Mesodermal cell (in vitro differentiated cells): ENCODE measurements around the gene MTOR.
A peak's percentile ranks its signal among the peaks of the same experiment; 100 is the strongest.
"Not testable (repeated sequence)": the region's sequence is repeated elsewhere in the genome, so short reads cannot be mapped to it uniquely, and the experiment has no call there.

Source experiments
- H3K27ac ChIP-seq: 2 replicates; pipeline ENCODE4 v1.7.0; 2013; ENCODE audit warnings: mild to moderate bottlenecking, low read depth, low read length, moderate library complexity; ENCODE audit not compliant: severe bottlenecking
- H3K36me3 ChIP-seq: 2 replicates; pipeline ENCODE4 v1.7.1; 2013; ENCODE audit warnings: mild to moderate bottlenecking, low read length, moderate library complexity; ENCODE audit not compliant: control insufficient read depth, insufficient read depth
- H3K4me1 ChIP-seq: one replicate; pipeline ENCODE4 v1.7.1; 2013; ENCODE audit warnings: mild to moderate bottlenecking, low read length; ENCODE audit not compliant: insufficient read depth, control insufficient read depth, poor library complexity, severe bottlenecking
- H3K4me3 ChIP-seq: 2 replicates; pipeline ENCODE4 v1.7.0; 2013; ENCODE audit warnings: low read length, control low read depth, mild to moderate bottlenecking; ENCODE audit not compliant: insufficient read depth, poor library complexity, severe bottlenecking; ENCODE audit errors: extremely low read depth
- H3K9me3 ChIP-seq: 2 replicates; pipeline ENCODE4 v1.7.1; 2013; ENCODE audit warnings: mild to moderate bottlenecking, low read length, moderate library complexity; ENCODE audit not compliant: control insufficient read depth
- WGBS, 2 experiments: methylation state at CpG; one replicate each; pipeline ENCODE4 v1.1.5; 2013; ENCODE audit warnings: missing lambda C conversion rate in 2 of 2; ENCODE audit not compliant: insufficient coverage in 2 of 2; 5-methylcytosine and 5-hydroxymethylcytosine counted together

MTOR gene

GRCh38 chr1:11109047-11109760 is 153.1 kb downstream of the MTOR start:
- H3K27ac ChIP-seq, result no peak overlapping the region
- H3K36me3 ChIP-seq, result peaks cover 78% of the 10 kb centered on the region
- no peak overlapping the region for H3K4me3 ChIP-seq
- whole genome bisulfite sequencing, 2 experiments, result 92 to 93% methylated on average over 5 of the region's 7 CpGs
- H3K4me1 ChIP-seq, result no peaks in the 10 kb centered on the region
- H3K9me3 ChIP-seq, result no peaks in the 10 kb centered on the region

DNA sequence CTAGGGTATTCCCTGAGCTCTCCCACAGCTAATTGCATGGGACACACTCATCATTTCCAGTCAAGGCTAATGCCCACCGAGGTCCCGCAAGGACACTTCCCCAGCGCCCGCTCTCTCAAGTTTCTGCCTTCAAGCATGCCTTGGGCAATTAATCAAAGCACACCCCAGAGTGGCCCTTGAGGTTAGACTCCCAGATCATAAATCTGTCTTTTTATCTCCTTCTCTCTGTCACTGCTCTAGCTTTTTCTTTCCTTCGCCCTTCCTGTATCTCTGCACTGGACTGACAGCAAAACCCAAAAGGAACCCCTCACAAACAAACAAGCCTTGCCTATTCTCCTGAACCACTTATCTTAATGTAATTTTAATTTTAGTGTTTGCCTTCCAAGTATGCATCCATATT is 154.8 kb downstream of the MTOR start:
- Histone ChIP-seq H3K36me3 (peaks cover 62% of the 10 kb centered on the region), H3K4me3 (no peak overlapping the region), H3K27ac (no peak overlapping the region), H3K9me3 (no peaks in the 10 kb centered on the region), H3K4me1 (no peaks in the 10 kb centered on the region)
- WGBS, 2 experiments, result 100% methylated on average over 4 of the region's 5 CpGs

DNA sequence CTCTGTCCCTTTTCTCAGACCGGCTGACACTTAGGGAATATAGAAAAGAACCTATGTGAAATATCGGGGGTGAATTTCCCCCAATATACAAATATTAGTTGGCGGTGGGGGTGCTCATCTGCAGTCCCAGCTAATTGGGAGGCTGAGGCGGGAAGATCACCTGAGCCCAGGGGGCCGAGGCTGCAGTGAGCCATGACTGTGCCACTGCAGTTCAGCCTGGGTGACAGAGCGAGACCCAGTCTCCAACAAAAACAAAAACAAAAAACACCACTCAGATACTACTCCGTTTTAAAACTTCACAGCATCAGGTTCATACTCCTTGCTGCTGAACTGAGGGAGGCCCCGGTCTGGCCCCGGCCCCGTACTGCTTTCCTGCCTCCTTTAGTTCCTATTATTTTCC is 156.8 kb downstream of the MTOR start:
- Histone ChIP-seq H3K27ac (no peak overlapping the region), H3K36me3 (peaks cover 43% of the 10 kb centered on the region), H3K9me3 (no peaks in the 10 kb centered on the region), H3K4me1 (no peaks in the 10 kb centered on the region), H3K4me3 (no peak overlapping the region)
- WGBS, 2 experiments, result 90 to 92% methylated on average over 5 to 6 of the region's 10 CpGs

- Histone ChIP-seq H3K4me1 (no peaks in the 10 kb centered on the region), H3K27ac (no peak overlapping the region), H3K36me3 (peaks cover 26% of the 10 kb centered on the region), H3K4me3 (no peak overlapping the region), H3K9me3 (no peaks in the 10 kb centered on the region)
- 94 to 95% methylated on average over 6 of the region's 6 CpGs for WGBS, 2 experiments
These were observed 161.0 kb downstream of the MTOR start for GRCh38 chr1:11101347-11101746.

GRCh38 chr1:11100806-11101205 is 161.5 kb downstream of the MTOR start:
- 95% methylated on average over 15 to 17 of the region's 17 CpGs for WGBS, 2 experiments

DNA sequence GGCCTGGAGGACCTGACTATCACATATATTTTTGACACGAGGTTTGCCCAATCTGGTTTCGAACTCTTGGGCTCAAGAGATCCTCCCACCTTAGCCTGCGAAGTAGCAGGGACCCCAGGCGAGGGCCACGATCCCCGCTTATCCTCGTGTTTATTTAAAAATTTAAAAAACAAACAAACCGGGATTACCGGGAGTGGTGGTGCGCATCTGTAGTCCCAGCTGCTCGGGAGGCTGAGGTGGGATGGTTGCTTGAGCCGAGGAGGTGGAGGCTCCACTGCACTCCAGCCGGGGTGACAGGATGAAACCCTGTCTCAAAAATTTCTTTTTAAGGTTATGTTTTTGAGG is 162.2 kb downstream of the MTOR start:
- Histone ChIP-seq H3K4me1 (no peaks in the 10 kb centered on the region), H3K4me3 (peak overlapping the region; percentile 87), H3K36me3 (peaks cover 29% of the 10 kb centered on the region), H3K9me3 (no peaks in the 10 kb centered on the region), H3K27ac (no peak overlapping the region)
- 85 to 87% methylated on average over 11 to 13 of the region's 13 CpGs for WGBS, 2 experiments

More at GRCh38 chr1:11100806-11101205, 161.5 kb downstream of the MTOR start:
- not testable (repeated sequence) for H3K4me3 ChIP-seq, H3K4me1 ChIP-seq, H3K27ac ChIP-seq, H3K9me3 ChIP-seq
- peaks cover 26% of the 10 kb centered on the region for H3K36me3 ChIP-seq

- Histone ChIP-seq H3K4me3 (peak within 1 kb of the TSS; percentile 87), H3K27ac (peak within 1 kb of the TSS; percentile 85), H3K9me3 (no peaks in the 10 kb centered on the region), H3K36me3 (peaks cover 35% of the 10 kb centered on the region), H3K4me1 (no peaks in the 10 kb centered on the region)
- WGBS, 2 experiments, result 0 to 1% methylated on average over 71 to 72 of the region's 78 CpGs
These were observed 162.8 kb downstream of the MTOR start, which contains the start of gene EXOSC10 for GRCh38 chr1:11099310-11100148. Gene EXOSC10, minus strand, starts transcription at chr1:11099869. Its CDS starts 38 bp downstream, at chr1:11099831.

DNA sequence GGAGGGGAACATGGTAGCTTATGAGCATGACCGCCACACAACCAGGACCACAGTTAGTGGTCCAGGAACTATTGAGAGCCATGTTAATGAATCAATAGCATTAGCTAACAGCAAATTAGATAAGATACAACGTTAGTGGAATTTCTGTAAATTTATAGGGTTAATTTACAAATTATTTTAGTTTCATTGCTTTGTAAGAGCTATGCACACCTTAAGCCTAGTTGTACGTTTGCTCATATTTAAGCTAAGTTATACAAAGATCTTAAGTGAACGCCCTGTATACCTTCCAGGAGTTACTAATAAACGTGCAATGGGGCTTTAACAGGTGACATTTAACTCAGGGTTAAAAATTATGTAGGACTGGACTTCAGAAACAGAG is 163.4 kb downstream of the MTOR start:
- no peaks in the 10 kb centered on the region for H3K4me1 ChIP-seq
- H3K9me3 ChIP-seq, result no peaks in the 10 kb centered on the region
- peak overlapping the region; percentile 85 for H3K27ac ChIP-seq
- H3K36me3 ChIP-seq, result peaks cover 41% of the 10 kb centered on the region
- peak overlapping the region; percentile 87 for H3K4me3 ChIP-seq
- 0% methylated on average over 1 to 2 of the region's 5 CpGs for WGBS, 2 experiments

GRCh38 chr1:11083784-11084183 is 178.6 kb downstream of the MTOR start:
- not testable (repeated sequence) for H3K4me3 ChIP-seq, H3K9me3 ChIP-seq, H3K4me1 ChIP-seq, H3K27ac ChIP-seq
- no CpG with 5 or more reads among the region's 3 CpGs for WGBS, 2 experiments
- peaks cover 69% of the 10 kb centered on the region for H3K36me3 ChIP-seq

DNA sequence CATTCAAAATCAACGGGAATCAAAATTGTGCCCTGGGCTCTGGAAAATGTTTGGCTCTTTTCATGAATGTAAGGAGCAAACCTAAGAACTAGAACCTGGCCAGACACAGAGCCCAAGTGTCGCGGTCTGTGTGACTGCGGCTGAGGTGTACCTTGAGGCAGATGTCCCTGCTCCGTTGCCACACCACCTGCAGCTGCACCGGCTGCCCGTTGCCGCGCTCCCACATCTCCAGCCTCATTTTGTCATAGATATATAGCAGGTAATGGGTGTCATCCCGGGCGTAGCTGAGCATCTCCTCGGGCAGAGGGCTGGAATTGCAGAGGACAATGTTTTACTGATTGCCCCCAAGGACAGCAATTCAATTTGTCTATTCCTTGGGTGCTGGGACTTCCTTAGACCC is 181.4 kb downstream of the MTOR start:
- Histone ChIP-seq H3K36me3 (peaks cover 70% of the 10 kb centered on the region), H3K27ac (no peak overlapping the region)
- WGBS, 2 experiments, result 97% methylated on average over 5 to 7 of the region's 12 CpGs

GRCh38 chr1:11078631-11079030 is 183.7 kb downstream of the MTOR start:
- 100% methylated on average over 2 of the region's 2 CpGs; no CpG with 5 or more reads in 1 of the 2 experiments for WGBS, 2 experiments
- H3K4me1 ChIP-seq, result no peaks in the 10 kb centered on the region
- no peak overlapping the region for H3K27ac ChIP-seq
- H3K36me3 ChIP-seq, result peaks cover 90% of the 10 kb centered on the region
- H3K9me3 ChIP-seq, result no peaks in the 10 kb centered on the region
- no peak overlapping the region for H3K4me3 ChIP-seq

More for the DNA sequence above, 181.4 kb downstream of the MTOR start:
- no peaks in the 10 kb centered on the region for H3K4me1 ChIP-seq
- no peak overlapping the region for H3K4me3 ChIP-seq
- no peaks in the 10 kb centered on the region for H3K9me3 ChIP-seq
